ENCODE results near the gene ZNF488.

The ZNF488 gene

GRCh38 chr10:47376522-47377220, 7.4 kb downstream of the ZNF488 start:
- no peak for DNase-seq (ENCODE audit: low read depth in 1 of 2, low spot score in 1 of 2)
- TF ChIP-seq POLR2AphosphoS5 (IDR thresholded peaks at IDR 0.05; ENCODE audit: low read depth) = no peak
- TF ChIP-seq REST (IDR thresholded peaks at IDR 0.05; ENCODE audit: insufficient replicate concordance, low read depth) = no peak
- no peak for TF ChIP-seq SPI1 (IDR thresholded peaks at IDR 0.05; ENCODE audit: borderline replicate concordance, low read depth)
- no peak for TF ChIP-seq GABPA (IDR thresholded peaks at IDR 0.05; ENCODE audit: low read depth)
- TF ChIP-seq, protein P1, sequence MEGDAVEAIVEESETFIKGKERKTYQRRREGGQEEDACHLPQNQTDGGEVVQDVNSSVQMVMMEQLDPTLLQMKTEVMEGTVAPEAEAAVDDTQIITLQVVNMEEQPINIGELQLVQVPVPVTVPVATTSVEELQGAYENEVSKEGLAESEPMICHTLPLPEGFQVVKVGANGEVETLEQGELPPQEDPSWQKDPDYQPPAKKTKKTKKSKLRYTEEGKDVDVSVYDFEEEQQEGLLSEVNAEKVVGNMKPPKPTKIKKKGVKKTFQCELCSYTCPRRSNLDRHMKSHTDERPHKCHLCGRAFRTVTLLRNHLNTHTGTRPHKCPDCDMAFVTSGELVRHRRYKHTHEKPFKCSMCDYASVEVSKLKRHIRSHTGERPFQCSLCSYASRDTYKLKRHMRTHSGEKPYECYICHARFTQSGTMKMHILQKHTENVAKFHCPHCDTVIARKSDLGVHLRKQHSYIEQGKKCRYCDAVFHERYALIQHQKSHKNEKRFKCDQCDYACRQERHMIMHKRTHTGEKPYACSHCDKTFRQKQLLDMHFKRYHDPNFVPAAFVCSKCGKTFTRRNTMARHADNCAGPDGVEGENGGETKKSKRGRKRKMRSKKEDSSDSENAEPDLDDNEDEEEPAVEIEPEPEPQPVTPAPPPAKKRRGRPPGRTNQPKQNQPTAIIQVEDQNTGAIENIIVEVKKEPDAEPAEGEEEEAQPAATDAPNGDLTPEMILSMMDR (IDR thresholded peaks at IDR 0.05; ENCODE audit: insufficient read depth, low read length) = no peak
- no peak overlapping the region for H3K4me3 ChIP-seq (replicated peaks; ENCODE audit: insufficient read depth, low read length)
- no peaks in the 10 kb centered on the region for H3K27me3 ChIP-seq (ENCODE audit: insufficient read depth, poor library complexity, severe bottlenecking)
- no peak overlapping the region for H3K27ac ChIP-seq (replicated peaks)

GRCh38 chr10:47374611-47375536, 9.2 kb downstream of the ZNF488 start:
- H3K4me3 ChIP-seq (replicated peaks; ENCODE audit: insufficient read depth, low read length) = no peak overlapping the region
- TF ChIP-seq REST (IDR thresholded peaks at IDR 0.05; ENCODE audit: insufficient replicate concordance, low read depth) = no peak
- no peak for TF ChIP-seq POLR2AphosphoS5 (IDR thresholded peaks at IDR 0.05; ENCODE audit: low read depth)
- no peak for TF ChIP-seq SPI1 (IDR thresholded peaks at IDR 0.05; ENCODE audit: borderline replicate concordance, low read depth)
- H3K27me3 ChIP-seq (ENCODE audit: insufficient read depth, poor library complexity, severe bottlenecking) = no peaks in the 10 kb centered on the region
- DNase-seq (ENCODE audit: low read depth in 1 of 2, low spot score in 1 of 2) = no peak
- no peak overlapping the region for H3K27ac ChIP-seq (replicated peaks)

- no peak for DNase-seq (ENCODE audit: low read depth in 1 of 2, low spot score in 1 of 2)
Measured at GRCh38 chr10:47372726-47373125, 11.4 kb downstream of the ZNF488 start.

More at GRCh38 chr10:47372726-47373125, 11.4 kb downstream of the ZNF488 start:
- no peaks in the 10 kb centered on the region for H3K27me3 ChIP-seq (ENCODE audit: insufficient read depth, poor library complexity, severe bottlenecking)
- no peak overlapping the region for H3K4me3 ChIP-seq (replicated peaks; ENCODE audit: insufficient read depth, low read length)
- TF ChIP-seq, protein P1 (IDR thresholded peaks at IDR 0.05; ENCODE audit: insufficient read depth, low read length) = no peak
- TF ChIP-seq GABPA (IDR thresholded peaks at IDR 0.05; ENCODE audit: low read depth) (no peak), REST (IDR thresholded peaks at IDR 0.05; ENCODE audit: insufficient replicate concordance, low read depth) (no peak), SPI1 (IDR thresholded peaks at IDR 0.05; ENCODE audit: borderline replicate concordance, low read depth) (no peak), POLR2AphosphoS5 (IDR thresholded peaks at IDR 0.05; ENCODE audit: low read depth) (no peak)
- H3K27ac ChIP-seq (replicated peaks) = no peak overlapping the region
